NCI-H82 treated with DMSO at 0.1 percent for 48 hours (cell line): ENCODE measurements around the gene DCST1.

Experiments
- DNase-seq: peaks from one replicate; lab custom pipeline; 2025; ENCODE audit not compliant: unreplicated experiment; lab: John Stamatoyannopoulos, UW

Gene DCST1

GRCh38 chr1:155085504-155086127, 52.0 kb downstream of the DCST1 start:
- DNase-seq = no peak

DNA sequence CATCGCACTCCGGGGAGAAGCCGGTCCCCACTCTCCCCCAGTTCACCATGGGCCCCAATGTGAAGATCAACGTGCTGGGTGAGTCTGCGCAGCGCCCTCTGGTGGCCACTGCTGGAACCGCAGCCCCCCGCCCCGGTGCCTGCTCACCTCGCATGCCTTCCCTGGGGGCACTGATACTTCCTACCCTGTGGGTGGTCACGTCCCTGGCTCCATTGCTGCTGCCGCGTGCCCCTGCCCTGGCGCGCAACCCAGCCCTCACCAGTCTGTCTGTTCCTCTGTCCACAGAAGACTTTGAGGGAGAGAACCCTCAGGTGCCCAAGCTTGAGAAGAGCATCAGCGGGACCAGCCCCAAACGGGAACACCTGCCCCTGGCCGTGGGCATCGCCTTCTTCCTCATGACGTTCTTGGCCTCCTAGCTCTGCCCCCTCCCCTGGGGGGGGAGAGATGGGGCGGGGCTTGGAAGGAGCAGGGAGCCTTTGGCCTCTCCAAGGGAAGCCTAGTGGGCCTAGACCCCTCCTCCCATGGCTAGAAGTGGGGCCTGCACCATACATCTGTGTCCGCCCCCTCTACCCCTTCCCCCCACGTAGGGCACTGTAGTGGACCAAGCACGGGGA, 52.6 kb downstream of the DCST1 start:
- DNase-seq = no peak

DNA sequence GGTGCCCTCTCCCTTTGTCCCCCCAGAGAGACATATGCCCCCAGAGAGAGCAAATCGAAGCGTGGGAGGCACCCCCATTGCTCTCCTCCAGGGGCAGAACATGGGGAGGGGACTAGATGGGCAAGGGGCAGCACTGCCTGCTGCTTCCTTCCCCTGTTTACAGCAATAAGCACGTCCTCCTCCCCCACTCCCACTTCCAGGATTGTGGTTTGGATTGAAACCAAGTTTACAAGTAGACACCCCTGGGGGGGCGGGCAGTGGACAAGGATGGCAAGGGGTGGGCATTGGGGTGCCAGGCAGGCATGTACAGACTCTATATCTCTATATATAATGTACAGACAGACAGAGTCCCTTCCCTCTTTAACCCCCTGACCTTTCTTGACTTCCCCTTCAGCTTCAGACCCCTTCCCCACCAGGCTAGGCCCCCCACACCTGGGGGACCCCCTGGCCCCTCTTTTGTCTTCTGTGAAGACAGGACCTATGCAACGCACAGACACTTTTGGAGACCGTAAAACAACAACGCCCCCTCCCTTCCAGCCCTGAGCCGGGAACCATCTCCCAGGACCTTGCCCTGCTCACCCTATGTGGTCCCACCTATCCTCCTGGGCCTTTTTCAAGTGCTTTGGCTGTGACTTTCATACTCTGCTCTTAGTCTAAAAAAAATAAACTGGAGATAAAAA, 53.4 kb downstream of the DCST1 start:
- no peak for DNase-seq

DNA sequence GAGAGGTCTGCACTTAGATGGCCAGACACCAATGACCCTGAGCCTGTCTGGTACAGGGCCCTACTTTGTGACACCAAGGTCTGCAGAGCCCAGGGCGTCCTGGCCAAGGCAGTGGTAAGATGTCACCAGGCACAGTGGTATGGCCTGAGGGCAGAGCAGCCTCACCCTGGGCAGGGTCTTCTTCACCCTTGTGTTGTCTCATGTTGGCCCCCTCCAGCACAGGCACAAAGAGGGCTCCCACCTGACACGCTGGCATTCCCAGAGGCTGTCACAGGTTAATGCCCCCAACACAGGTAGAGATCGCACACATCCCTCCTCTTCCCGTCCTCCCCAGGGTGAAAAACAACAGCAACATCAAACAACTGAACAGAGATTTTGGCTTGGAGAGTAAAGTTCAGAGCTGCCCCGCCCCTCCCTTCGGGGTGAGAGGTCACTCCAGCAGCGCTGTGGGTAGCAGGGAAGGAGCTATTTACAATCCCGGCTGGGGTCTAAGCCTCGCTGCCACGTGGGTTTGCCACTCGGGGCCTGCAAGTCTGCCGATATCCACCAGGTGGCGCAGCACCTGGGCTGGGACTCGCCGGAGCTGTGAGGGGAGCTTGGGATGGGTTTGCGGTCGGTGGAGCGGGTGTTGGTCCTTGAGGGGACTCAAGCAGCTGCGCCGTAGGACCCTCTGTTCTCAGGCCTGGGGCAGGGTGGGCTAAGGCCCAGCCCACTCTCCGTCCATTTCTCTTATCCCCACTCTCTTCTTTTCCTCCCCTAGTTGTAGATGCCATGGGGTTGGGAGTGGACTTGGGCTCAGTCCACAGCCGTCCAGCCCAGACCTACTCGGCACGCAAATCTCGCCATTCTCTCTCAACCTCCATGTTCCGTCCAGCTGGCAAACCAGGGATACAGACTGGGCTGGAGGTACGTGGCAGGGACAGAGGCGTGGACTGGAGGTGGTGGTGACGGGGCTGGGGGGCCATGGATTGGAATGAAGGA, 57.7 kb downstream of the DCST1 start:
- DNase-seq = peak; percentile 83

DNA sequence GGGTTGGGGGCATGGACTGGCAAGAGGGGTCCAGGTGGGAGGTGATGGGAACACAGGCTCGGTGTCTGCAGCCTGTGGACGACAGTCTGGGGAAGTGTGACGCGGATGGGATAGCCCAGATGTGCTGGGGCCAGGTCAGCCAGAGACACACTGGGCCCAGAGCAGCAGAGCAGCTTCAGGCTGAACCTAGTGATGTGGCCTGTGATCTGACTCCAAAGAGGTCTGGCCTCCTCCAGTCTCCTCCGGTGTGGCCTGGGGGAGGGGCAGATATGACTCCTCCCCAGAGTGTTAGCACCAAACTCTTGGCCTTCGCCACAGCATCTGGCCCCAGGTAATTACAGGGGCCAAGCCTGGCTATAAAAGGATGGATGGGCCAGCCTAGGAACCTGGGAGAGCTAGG, 58.5 kb downstream of the DCST1 start:
- no peak for DNase-seq

GRCh38 chr1:155092641-155093040, 59.0 kb downstream of the DCST1 start:
- no peak for DNase-seq

DNA sequence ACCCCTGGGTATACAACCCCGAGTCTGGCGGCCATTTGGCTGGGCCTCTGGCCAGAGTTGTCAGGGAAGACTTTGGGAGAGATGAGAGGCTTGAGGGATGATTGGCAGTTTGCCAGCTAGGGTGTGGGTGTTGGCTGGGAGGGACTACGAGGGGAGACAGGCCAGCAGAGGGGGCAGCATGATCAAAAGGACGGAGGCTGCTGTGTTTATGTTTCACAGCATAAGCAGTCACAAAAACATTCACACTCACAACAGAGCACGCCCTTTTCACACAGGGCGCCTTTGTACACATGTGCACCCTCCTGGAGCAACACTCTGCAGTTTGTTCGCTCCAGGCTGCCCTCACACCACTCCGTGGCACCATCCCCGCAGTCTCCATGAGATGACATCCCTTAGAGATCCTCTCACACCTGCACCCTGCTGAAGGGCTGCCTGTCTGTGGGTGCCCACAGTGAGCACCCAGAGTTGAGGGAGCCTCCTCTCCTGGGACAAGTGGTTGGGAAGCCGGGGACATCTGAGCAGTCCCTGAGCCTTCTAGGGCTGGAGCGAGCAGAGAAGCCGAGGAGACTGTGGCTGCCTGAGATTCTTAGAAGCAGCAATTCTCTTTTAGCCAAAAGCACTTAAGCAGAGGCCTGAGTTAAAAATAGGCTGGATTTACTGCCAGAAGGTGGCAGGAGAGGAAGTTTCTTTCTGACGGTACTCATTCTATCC, 60.4 kb downstream of the DCST1 start:
- peak; percentile 84 for DNase-seq

- no peak for DNase-seq
These were observed 61.0 kb downstream of the DCST1 start for GRCh38 chr1:155094622-155094948.

- DNase-seq = no peak
These were observed 65.7 kb downstream of the DCST1 start for GRCh38 chr1:155099331-155099730.
